Stimulated activated CD4-positive, alpha-beta T cell treated with anti-CD3 and anti-CD28 coated beads, Interleukin-15, amount 100 ng/mL, for 1 hour (primary cell): ENCODE measurements around the gene DNAH11.
"Not testable (repeated sequence)": the region's sequence is repeated elsewhere in the genome, so short reads cannot be mapped to it uniquely, and the experiment has no call there.

Experiments used
- DNase-seq, 2 donors: peaks; one replicate each; pipeline ENCODE4 v3.0.0-alpha.2; 2020; ENCODE audit warnings: low read depth in 1 of 2, low spot score in 1 of 2

The DNAH11 gene

GRCh38 chr7:21869785-21870402 is 327.1 kb downstream of the DNAH11 start:
- no peak for DNase-seq

GRCh38 chr7:21883069-21883468 is 340.2 kb downstream of the DNAH11 start:
- DNase-seq = no peak

- not testable (repeated sequence) for DNase-seq
Observed at GRCh38 chr7:21883501-21883900, 340.7 kb downstream of the DNAH11 start.

- no peak for DNase-seq
Observed at GRCh38 chr7:21884496-21884895, 341.7 kb downstream of the DNAH11 start.

GRCh38 chr7:21886396-21886795 is 343.6 kb downstream of the DNAH11 start:
- no peak for DNase-seq

GRCh38 chr7:21887353-21887752 is 344.5 kb downstream of the DNAH11 start:
- no peak for DNase-seq

- no peak for DNase-seq
Observed at GRCh38 chr7:21887779-21888178, 344.9 kb downstream of the DNAH11 start.

- no peak for DNase-seq
Observed at GRCh38 chr7:21891291-21891690, 348.5 kb downstream of the DNAH11 start.

GRCh38 chr7:21893401-21893800 is 350.6 kb downstream of the DNAH11 start:
- no peak for DNase-seq

GRCh38 chr7:21898265-21898930 is 355.6 kb downstream of the DNAH11 start:
- no peak for DNase-seq

- no peak for DNase-seq
Observed at GRCh38 chr7:21902240-21902639, 359.4 kb downstream of the DNAH11 start.

- no peak for DNase-seq
Observed at GRCh38 chr7:21903020-21903786, 360.4 kb downstream of the DNAH11 start.

- no peak for DNase-seq
Observed at GRCh38 chr7:21908746-21909145, 365.9 kb downstream of the DNAH11 start.

GRCh38 chr7:21910253-21910652 is 367.4 kb downstream of the DNAH11 start:
- DNase-seq = no peak

GRCh38 chr7:21911341-21911875 is 368.6 kb downstream of the DNAH11 start:
- no peak for DNase-seq

- DNase-seq = no peak
Observed at GRCh38 chr7:21912305-21912704, 369.5 kb downstream of the DNAH11 start.

GRCh38 chr7:21912931-21913780 is 370.3 kb downstream of the DNAH11 start:
- DNase-seq = no peak

- DNase-seq = no peak
Observed at GRCh38 chr7:21914671-21915070, 371.8 kb downstream of the DNAH11 start.

- no peak for DNase-seq
Observed at GRCh38 chr7:21915140-21915539, 372.3 kb downstream of the DNAH11 start.

- no peak for DNase-seq
Observed at GRCh38 chr7:21916176-21916575, 373.3 kb downstream of the DNAH11 start.

GRCh38 chr7:21916629-21917028 is 373.8 kb downstream of the DNAH11 start:
- DNase-seq = no peak
